Measurements from ENCODE around the gene ATRIP.
A peak's percentile ranks its signal among the peaks of the same experiment; 100 is the strongest.
"Not testable (repeated sequence)": the region's sequence is repeated elsewhere in the genome, so short reads cannot be mapped to it uniquely, and the experiment has no call there.

Gene ATRIP

GRCh38 chr3:48437812-48438211, 8.7 kb upstream of the ATRIP start:
- no peak for DNase-seq (ENCODE audit: low read depth)

- DNase-seq (ENCODE audit: low read depth), result peak; percentile 97
Observed at GRCh38 chr3:48439820-48440589, 6.5 kb upstream of the ATRIP start, which contains the start of the genes CCDC51 and TMA7. CCDC51 (minus strand) TSS chr3:48440119; CDS start chr3:48435128, 4,991 bp downstream. TMA7 (plus strand) TSS chr3:48440257; CDS start chr3:48440297, 40 bp downstream.

GRCh38 chr3:48440590-48440958, 6.0 kb upstream of the ATRIP start:
- no peak for DNase-seq (ENCODE audit: low read depth)

- no peak for DNase-seq (ENCODE audit: low read depth)
Observed at GRCh38 chr3:48441940-48442339, 4.6 kb upstream of the ATRIP start.

GRCh38 chr3:48445277-48445882, 1.2 kb upstream of the ATRIP start:
- DNase-seq (ENCODE audit: low read depth), result no peak

DNA sequence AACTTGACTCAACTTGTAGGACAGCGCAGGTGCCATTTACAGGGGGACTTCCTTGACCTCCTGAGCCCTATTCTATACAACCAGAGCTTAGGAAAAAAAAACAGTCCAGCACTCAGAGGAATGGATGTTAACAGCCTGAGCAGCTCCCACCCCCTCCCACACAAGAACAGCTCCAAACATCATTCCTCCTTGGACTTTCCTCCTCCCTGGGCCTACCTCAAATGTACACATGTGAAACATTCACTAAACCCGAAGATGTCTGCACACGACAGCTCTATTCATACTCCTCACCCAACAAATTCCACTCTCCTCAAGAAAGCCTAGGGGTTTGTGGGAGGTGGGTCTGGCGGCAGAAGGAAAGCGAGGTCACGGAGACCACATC, 503 bp upstream of the ATRIP start:
- DNase-seq (ENCODE audit: low read depth), result no peak

DNA sequence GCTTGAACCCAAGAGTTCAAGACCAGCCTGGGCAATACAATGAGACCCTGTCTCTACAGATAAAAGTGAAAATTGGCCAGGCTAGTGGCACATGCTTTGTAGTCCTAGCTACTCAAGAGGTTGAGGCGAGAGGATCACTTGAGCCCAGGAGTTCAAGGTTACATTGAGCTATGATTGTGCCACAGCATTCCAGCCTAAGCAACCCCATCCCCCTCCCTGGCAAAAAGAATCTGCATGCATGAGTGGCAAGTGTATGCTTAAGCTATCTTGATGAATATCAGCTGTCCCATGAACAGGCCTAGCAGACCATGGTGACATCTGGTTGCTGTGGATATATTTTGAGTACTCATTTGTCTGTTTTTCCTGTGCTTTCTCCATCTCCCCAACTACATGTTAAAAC, 4.7 kb downstream of the ATRIP start:
- DNase-seq (ENCODE audit: low read depth), result no peak

GRCh38 chr3:48456456-48456855, 9.9 kb downstream of the ATRIP start:
- no peak for DNase-seq (ENCODE audit: low read depth)

GRCh38 chr3:48459331-48459730, 12.8 kb downstream of the ATRIP start:
- no peak for DNase-seq (ENCODE audit: low read depth)

DNA sequence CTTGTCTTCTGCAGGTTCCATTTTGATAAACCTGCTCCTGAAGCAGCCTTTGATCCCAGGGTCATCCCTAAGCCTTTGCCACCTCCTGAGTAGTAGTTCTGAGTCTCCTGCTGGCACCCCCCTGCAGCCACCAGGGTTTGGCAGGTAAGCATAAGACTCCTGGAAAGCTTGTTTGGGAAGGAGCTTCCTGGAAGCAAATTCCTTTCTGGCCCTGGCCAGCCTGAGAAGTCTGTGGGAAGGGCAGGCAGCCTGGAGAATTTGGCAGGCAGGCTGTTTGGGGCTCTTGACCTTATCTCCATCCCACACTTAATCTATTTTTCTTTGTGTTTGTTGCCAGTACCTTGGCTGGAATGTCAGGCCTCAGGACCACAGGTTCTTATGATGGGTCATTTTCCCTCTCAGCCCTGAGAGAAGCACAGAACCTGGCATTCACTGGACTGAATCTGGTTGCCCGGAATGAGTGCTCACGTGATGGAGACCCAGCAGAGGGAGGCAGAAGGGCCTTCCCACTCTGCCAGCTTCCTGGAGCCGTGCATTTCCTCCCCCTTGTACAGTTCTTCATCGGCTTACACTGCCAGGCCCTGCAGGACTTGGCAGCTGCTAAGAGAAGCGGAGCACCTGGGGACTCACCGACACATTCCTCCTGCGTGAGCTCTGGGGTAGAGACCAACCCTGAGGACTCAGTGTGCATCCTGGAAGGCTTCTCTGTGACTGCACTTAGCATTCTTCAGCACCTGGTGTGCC, 13.4 kb downstream of the ATRIP start:
- no peak for DNase-seq (ENCODE audit: low read depth)

- no peak for DNase-seq (ENCODE audit: low read depth)
Observed at GRCh38 chr3:48460517-48460902, 14.0 kb downstream of the ATRIP start.

DNA sequence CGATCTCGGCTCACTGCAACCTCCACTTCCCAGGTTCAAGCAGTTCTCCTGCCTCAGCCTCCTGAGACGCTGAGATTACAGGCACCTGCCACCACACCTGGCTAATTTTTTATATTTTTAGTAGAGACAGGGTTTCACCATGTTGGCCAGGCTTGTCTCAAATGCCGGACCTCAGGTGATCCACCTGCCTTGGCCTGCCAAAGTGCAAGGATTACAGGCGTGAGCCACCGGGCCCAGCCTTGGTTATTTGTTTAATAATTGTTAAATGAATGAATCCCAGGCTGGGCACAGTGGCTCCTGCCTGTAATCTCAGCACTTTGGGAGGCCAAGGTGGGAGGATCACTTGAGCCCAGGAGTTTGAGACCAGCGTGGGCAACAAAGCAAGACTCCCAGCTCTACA, 15.2 kb downstream of the ATRIP start:
- DNase-seq (ENCODE audit: low read depth), result not testable (repeated sequence)

- DNase-seq (ENCODE audit: low read depth), result no peak
Observed at GRCh38 chr3:48463703-48464102, 17.2 kb downstream of the ATRIP start.

DNA sequence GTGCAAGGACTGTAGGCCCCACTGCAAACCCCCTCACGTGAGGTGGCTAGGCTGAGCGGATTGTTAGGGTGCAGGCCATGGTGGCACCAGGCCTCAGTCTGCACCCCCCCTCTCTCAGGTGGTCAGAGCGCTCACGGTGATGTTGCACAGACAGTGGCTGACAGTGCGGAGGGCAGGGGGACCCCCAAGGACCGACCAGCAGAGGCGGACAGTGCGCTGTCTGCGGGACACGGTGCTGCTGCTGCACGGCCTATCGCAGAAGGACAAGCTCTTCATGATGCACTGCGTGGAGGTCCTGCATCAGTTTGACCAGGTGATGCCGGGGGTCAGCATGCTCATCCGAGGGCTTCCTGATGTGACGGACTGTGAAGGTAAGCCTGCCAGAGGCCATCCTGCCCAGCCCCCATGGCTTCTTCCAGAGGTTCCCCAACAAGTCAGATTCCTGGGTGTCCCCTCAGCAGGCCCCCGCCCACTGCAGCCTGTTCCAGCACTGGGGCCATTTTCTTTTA, 18.2 kb downstream of the ATRIP start:
- DNase-seq (ENCODE audit: low read depth), result no peak

DNA sequence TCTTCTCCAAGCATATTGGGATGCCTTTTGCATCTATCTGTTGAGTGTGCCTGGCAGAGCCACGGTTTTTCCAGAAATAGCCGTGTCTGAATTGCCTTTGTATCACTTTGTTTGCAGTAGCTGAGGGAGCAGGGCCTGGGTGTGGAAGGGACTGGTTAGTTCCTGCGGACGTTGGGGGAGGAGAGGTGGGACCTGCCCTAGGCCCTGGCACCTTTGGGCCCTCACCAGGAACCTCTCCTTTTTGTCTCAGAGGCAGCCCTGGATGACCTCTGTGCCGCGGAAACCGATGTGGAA, 18.6 kb downstream of the ATRIP start:
- DNase-seq (ENCODE audit: low read depth), result no peak

GRCh38 chr3:48465531-48466378, 19.2 kb downstream of the ATRIP start:
- DNase-seq (ENCODE audit: low read depth), result peak; percentile 65

GRCh38 chr3:48466386-48467109, 20.0 kb downstream of the ATRIP start:
- DNase-seq (ENCODE audit: low read depth), result no peak

DNA sequence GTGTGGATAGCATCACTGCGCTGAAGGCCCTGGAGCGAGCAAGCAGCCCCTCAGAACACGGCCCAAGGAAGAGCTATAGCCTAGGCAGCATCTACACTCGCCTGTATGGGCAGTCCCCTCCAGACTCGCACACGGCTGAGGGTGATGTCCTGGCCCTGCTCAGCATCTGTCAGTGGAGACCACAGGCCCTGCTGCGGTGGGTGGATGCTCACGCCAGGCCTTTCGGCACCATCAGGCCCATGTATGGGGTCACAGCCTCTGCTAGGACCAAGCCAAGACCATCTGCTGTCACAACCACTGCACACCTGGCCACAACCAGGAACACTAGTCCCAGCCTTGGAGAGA, 20.5 kb downstream of the ATRIP start:
- no peak for DNase-seq (ENCODE audit: low read depth)

- no peak for DNase-seq (ENCODE audit: low read depth)
Observed at GRCh38 chr3:48467473-48468267, 21.1 kb downstream of the ATRIP start.

DNA sequence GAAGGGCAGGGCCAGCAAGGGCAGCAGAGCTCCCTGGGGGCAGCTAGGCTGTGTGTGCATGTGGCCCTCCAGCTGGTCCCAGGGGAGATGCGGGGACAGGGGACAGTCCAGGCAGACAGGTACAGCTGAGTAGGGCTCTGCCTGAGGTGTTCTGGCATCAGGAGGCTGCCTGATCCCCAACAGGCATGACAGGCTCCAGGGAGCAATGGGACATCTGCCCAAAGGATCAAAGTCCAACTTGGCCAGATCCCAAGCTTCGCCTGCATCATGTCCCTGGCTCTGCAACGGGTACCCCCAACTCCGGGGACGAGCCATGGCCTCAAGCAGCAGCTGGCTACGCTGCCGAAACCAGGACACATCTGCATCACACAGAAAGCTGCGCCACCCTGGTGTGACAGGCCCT, 21.8 kb downstream of the ATRIP start:
- no peak for DNase-seq (ENCODE audit: low read depth)
